Heart left ventricle (tissue), 13 donors: Measurements from ENCODE around the gene SMCO2.

Experiments
- POLR2A ChIP-seq, 2 donors: fragments of 450-650 bp; IDR thresholded peaks; one replicate each; pipeline ENCODE4 v1.6.1; 2017; ENCODE audit warnings: antibody characterized with exemption in 2 of 2, mild to moderate bottlenecking in 2 of 2, moderate library complexity in 2 of 2
- TF ChIP-seq, protein P1 (sequence below), 12 donors: fragments of 200-600 bp; sonication (generic) in 4 of 12; IDR thresholded peaks; one replicate each; pipeline versions ENCODE4 v1.5.0 to v1.8.0; 2018 to 2022; ENCODE audit warnings: antibody characterized with exemption in 12 of 12, mild to moderate bottlenecking in 5 of 12
- donor health status: ischemic (EF 13 %, LVEDD 7.1; RV severe dilation, severe dysfunction).
- donor health status: DM: no; HTN: yes; CAD: no.
- donor health status: DM: no; HTN: no; CAD: no.
- donor health status: ischemic (EF 25% LVEDD 6.9; RV normal size, moderate dysfunction).
- donor health status: ischemic (EF 25% LVEDD 5.7; RV mildly dilated, moderate dysfunction).
- donor health status: ischemic (EF 35%, LVEDD 5.7; RV mildly dilated, moderate dysfunction).
- donor health status: nonischemic (EF 11% LVEDD 7.7; RV severe dilation, severe dysfunction).
- donor health status: DM: yes; HTN: yes; CAD: no.
- donor health status: PGD.
- donor health status: ischemic (EF 29% LVEDD 5.4; RV normal size, mild dysfunction).
- donor health status: nonischemic (EF 23%, LVEDD 6.1; RV moderate dilation, normal function).

DNA sequence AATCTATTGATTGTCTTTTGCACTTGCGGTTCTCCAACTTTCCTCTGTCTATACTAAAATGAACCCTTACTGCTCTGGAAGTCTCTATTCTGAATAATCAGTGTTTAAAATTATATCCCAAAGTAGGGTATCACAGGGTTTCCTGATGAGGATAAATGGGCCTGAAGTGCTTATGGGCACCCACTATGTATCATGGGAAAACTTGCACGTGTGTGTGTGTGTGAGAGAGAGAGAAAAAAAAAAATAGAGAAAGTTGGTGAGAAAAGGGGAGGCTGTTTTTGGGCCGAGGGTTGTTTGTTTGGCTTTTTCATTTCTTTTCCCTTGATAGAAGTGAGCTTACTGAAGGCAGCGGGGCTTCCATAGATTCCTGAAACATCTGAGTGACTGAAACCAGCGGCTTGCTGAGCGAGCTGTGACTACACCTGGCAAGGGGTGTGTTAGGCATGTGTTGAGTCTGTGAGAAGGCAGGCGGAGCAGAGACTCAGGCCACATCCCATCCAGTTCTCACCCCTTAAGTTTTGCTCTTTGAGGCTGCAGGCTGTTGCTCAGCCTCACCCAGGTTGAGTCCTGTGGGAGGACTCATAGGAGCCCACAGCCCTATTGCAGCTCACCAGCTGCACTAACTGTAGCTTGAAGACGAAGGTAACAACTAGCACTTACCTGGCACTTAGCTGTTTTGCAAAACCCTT lies 94.6 kb downstream of the SMCO2 start:
- TF ChIP-seq, protein P1, sequence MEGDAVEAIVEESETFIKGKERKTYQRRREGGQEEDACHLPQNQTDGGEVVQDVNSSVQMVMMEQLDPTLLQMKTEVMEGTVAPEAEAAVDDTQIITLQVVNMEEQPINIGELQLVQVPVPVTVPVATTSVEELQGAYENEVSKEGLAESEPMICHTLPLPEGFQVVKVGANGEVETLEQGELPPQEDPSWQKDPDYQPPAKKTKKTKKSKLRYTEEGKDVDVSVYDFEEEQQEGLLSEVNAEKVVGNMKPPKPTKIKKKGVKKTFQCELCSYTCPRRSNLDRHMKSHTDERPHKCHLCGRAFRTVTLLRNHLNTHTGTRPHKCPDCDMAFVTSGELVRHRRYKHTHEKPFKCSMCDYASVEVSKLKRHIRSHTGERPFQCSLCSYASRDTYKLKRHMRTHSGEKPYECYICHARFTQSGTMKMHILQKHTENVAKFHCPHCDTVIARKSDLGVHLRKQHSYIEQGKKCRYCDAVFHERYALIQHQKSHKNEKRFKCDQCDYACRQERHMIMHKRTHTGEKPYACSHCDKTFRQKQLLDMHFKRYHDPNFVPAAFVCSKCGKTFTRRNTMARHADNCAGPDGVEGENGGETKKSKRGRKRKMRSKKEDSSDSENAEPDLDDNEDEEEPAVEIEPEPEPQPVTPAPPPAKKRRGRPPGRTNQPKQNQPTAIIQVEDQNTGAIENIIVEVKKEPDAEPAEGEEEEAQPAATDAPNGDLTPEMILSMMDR (IDR thresholded peaks at IDR 0.05), result no peak
- no peak for TF ChIP-seq POLR2A (IDR thresholded peaks at IDR 0.05)
